ENCODE results near the gene USB1. TPM values are rescaled to one million over a fixed set of nuclear protein-coding genes. Genes with fewer than 3 reads are reported as not detected.
"Not testable (repeated sequence)": the region's sequence is repeated elsewhere in the genome, so short reads cannot be mapped to it uniquely, and the experiment has no call there.

USB1 gene
- polyA plus RNA-seq, 4 donors = 20.8 to 30.1 (median 22.0) TPM

GRCh38 chr16:57969451-57970123 lies 31.6 kb upstream of the USB1 start:
- no peak for DNase-seq (ENCODE audit: low read depth in 4 of 4, low spot score in 2 of 4)

GRCh38 chr16:57970319-57970718 lies 30.9 kb upstream of the USB1 start:
- no peak for DNase-seq (ENCODE audit: low read depth in 4 of 4, low spot score in 2 of 4)

- DNase-seq (ENCODE audit: low read depth in 4 of 4, low spot score in 2 of 4) = no peak
These were observed 30.2 kb upstream of the USB1 start, which contains the start of gene CNGB1 for GRCh38 chr16:57970970-57971369. Gene CNGB1 (minus strand): TSS chr16:57971128. CDS start chr16:57967286, 3,842 bp downstream.

GRCh38 chr16:57971848-57972247 lies 29.4 kb upstream of the USB1 start:
- DNase-seq (ENCODE audit: low read depth in 4 of 4, low spot score in 2 of 4) = no peak

- DNase-seq (ENCODE audit: low read depth in 4 of 4, low spot score in 2 of 4) = no peak
These were observed 28.9 kb upstream of the USB1 start for GRCh38 chr16:57972306-57972705.

- DNase-seq (ENCODE audit: low read depth in 4 of 4, low spot score in 2 of 4) = no peak
These were observed 24.8 kb upstream of the USB1 start for GRCh38 chr16:57976331-57976796.

- DNase-seq (ENCODE audit: low read depth in 4 of 4, low spot score in 2 of 4) = no peak
These were observed 23.7 kb upstream of the USB1 start for GRCh38 chr16:57977418-57978069.

GRCh38 chr16:57978070-57978465 lies 23.1 kb upstream of the USB1 start:
- DNase-seq (ENCODE audit: low read depth in 4 of 4, low spot score in 2 of 4) = not testable (repeated sequence)

GRCh38 chr16:57979006-57979585 lies 22.1 kb upstream of the USB1 start:
- no peak for DNase-seq (ENCODE audit: low read depth in 4 of 4, low spot score in 2 of 4)

- no peak for DNase-seq (ENCODE audit: low read depth in 4 of 4, low spot score in 2 of 4)
These were observed 19.6 kb upstream of the USB1 start for GRCh38 chr16:57981636-57982035.

- DNase-seq (ENCODE audit: low read depth in 4 of 4, low spot score in 2 of 4) = no peak
These were observed 18.8 kb upstream of the USB1 start for GRCh38 chr16:57982385-57982784.

- DNase-seq (ENCODE audit: low read depth in 4 of 4, low spot score in 2 of 4) = peak in 2 of 4 donors; percentile 65 to 76
These were observed 16.6 kb upstream of the USB1 start for GRCh38 chr16:57984443-57985203.

- no peak for DNase-seq (ENCODE audit: low read depth in 4 of 4, low spot score in 2 of 4)
These were observed 15.7 kb upstream of the USB1 start for GRCh38 chr16:57985204-57986181.

GRCh38 chr16:57986196-57986595 lies 15.0 kb upstream of the USB1 start:
- no peak for DNase-seq (ENCODE audit: low read depth in 4 of 4, low spot score in 2 of 4)

- DNase-seq (ENCODE audit: low read depth in 4 of 4, low spot score in 2 of 4) = no peak
These were observed 13.6 kb upstream of the USB1 start for GRCh38 chr16:57987441-57988177.

- DNase-seq (ENCODE audit: low read depth in 4 of 4, low spot score in 2 of 4) = no peak
These were observed 12.3 kb upstream of the USB1 start for GRCh38 chr16:57988929-57989328.

GRCh38 chr16:57991551-57992059 lies 9.6 kb upstream of the USB1 start:
- no peak for DNase-seq (ENCODE audit: low read depth in 4 of 4, low spot score in 2 of 4)

GRCh38 chr16:57992084-57992483 lies 9.1 kb upstream of the USB1 start:
- DNase-seq (ENCODE audit: low read depth in 4 of 4, low spot score in 2 of 4) = no peak

- no peak for DNase-seq (ENCODE audit: low read depth in 4 of 4, low spot score in 2 of 4)
These were observed 7.8 kb upstream of the USB1 start for GRCh38 chr16:57993438-57993837.
